ENCODE measurements around the gene PBRM1.

DNA sequence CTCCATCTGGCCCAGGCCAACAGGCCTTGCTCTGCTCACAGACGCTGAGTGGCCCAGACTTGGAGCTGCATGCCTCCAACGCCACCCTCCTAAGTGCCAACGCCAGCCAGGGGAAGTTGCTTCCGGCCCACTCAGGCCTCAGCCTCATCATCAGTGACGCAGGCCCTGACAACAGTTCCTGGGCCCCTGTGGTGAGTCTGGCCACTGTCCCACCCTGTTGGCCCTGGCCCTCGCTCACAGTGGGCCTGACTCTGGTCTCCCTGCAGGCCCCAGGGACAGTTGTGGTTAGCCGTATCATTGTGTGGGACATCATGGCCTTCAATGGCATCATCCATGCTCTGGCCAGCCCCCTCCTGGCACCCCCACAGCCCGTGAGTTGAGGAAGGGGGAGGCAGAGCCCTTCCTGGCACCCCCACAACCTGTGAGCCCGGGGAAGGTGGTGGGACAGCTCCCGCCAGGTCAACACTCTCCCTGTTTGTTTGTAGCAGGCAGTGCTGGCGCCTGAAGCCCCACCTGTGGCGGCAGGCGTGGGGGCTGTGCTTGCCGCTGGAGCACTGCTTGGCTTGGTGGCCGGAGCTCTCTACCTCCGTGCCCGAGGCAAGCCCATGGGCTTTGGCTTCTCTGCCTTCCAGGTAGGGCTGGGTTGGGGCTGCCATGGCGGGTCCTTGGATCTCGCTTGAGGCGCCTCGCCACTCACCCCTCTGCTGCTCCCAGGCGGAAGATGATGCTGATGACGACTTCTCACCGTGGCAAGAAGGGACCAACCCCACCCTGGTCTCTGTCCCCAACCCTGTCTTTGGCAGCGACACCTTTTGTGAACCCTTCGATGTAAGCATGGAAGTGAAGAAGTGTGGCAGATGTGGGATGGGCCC is 162.1 kb downstream of the PBRM1 start:
- no peak for TF ChIP-seq POLR2A (IDR thresholded peaks at IDR 0.05)
- TF ChIP-seq, protein P1, sequence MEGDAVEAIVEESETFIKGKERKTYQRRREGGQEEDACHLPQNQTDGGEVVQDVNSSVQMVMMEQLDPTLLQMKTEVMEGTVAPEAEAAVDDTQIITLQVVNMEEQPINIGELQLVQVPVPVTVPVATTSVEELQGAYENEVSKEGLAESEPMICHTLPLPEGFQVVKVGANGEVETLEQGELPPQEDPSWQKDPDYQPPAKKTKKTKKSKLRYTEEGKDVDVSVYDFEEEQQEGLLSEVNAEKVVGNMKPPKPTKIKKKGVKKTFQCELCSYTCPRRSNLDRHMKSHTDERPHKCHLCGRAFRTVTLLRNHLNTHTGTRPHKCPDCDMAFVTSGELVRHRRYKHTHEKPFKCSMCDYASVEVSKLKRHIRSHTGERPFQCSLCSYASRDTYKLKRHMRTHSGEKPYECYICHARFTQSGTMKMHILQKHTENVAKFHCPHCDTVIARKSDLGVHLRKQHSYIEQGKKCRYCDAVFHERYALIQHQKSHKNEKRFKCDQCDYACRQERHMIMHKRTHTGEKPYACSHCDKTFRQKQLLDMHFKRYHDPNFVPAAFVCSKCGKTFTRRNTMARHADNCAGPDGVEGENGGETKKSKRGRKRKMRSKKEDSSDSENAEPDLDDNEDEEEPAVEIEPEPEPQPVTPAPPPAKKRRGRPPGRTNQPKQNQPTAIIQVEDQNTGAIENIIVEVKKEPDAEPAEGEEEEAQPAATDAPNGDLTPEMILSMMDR (IDR thresholded peaks at IDR 0.05) = no peak
